Measurements from ENCODE around the gene ZWILCH.

ZWILCH gene

DNA sequence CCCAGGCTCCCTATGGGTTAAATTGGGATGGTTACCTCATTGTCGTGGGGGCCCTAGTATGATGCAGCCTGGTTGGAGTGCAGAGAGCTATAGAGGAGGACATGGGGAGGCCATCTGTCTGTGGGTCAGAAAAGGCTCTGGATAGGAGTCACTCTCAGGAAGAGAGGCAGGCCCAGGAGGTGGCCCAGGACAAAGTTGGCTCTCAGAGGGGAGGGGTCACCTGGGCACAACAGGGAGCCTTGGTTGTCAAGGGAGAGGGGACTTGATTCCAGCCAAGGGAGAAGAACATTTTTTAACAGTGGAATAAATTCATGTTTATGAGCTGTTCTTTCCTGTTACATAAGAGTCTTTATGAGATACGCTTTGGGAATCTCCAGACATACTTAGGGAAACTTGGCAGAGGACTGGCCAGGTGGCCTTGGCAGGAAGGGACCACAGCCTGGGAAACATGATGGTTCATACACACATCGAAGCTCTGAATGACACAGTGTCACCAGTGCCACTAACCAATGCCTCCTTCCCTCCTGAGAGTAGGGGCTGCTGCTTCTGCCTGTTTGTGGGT, 88.2 kb downstream of the ZWILCH start:
- DNase-seq: no peak
- in situ Hi-C loops (cut with HindIII; ENCODE audit: low pct_ligation_motif_present, low pct_unique_long_range_greater_than_20kb, low sequenced_read_pairs): no loop called here

DNA sequence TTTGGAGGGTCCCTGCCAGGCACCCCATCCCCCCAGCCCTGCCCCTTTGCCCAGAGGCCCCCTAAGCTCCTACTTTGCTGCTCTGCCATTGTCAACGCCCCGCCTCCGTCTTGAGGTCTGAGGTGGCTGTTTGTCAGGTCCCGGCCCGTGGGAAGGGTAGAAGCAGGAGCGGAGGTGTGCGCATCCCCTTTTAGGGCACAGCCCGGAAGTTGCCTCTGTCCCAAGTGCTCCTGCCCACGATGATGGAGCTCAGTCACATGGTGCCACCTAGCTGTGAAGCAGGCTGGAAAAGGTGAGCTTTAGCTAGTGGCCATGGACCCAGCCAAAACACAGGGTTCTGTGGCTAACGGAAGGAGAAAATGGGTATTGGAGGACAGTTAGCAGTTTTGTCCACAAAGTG, 89.2 kb downstream of the ZWILCH start:
- DNase-seq: no peak
- in situ Hi-C loops (cut with HindIII; ENCODE audit: low pct_ligation_motif_present, low pct_unique_long_range_greater_than_20kb, low sequenced_read_pairs): no loop called here

DNA sequence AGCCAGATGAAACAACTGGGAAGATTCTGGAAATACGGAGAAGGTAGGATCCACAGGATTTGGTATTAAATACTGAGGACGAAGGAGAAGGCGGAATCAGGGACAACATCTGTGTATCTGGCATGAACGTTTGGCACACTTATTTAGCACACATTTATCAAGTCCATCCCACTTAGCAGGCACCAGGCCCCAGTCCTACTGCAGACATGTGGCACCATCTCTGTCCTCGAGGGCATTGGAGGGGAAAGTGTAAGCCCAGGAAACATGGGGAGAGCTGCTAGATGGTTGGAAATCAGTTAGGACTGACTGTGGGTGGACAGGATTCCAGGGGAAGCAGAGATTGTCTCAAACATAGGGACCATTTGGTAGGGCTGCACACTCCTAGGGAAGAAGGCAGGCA, 89.7 kb downstream of the ZWILCH start:
- in situ Hi-C loops (cut with HindIII; ENCODE audit: low pct_ligation_motif_present, low pct_unique_long_range_greater_than_20kb, low sequenced_read_pairs): no loop called here
- DNase-seq: no peak

- in situ Hi-C loops (cut with HindIII; ENCODE audit: low pct_ligation_motif_present, low pct_unique_long_range_greater_than_20kb, low sequenced_read_pairs): no loop called here
- DNase-seq: no peak
These were observed 90.2 kb downstream of the ZWILCH start for GRCh38 chr15:66595332-66595731.

DNA sequence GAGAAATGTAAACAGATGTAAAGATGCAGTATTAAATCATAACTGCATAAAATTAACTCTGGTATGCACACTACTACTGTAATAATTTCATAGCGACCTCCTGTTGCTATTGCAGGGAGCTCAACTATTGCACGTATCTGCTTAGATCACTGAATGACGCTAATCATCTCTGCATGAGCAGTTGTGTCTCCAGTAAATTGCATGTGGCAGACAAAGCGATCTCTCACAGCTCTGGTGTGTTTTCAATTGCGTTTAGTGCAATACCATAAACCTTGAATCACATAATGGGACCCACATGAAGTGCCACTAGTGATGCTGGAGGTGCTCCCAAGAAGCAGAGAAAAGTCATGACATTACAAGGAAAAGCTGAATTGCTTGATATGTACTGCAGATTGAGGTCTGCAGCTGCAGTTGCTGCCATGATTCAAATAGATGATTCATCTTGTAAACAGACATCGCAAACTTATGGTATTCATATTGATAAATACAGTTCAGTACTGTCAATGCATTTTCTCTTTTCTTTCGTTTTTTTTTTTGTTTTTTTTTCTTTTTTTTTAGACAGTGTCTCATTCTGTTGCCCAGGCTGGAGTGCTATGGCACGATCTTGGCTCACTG, 90.9 kb downstream of the ZWILCH start:
- in situ Hi-C loops (cut with HindIII; ENCODE audit: low pct_ligation_motif_present, low pct_unique_long_range_greater_than_20kb, low sequenced_read_pairs): no loop called here
- DNase-seq: no peak

DNA sequence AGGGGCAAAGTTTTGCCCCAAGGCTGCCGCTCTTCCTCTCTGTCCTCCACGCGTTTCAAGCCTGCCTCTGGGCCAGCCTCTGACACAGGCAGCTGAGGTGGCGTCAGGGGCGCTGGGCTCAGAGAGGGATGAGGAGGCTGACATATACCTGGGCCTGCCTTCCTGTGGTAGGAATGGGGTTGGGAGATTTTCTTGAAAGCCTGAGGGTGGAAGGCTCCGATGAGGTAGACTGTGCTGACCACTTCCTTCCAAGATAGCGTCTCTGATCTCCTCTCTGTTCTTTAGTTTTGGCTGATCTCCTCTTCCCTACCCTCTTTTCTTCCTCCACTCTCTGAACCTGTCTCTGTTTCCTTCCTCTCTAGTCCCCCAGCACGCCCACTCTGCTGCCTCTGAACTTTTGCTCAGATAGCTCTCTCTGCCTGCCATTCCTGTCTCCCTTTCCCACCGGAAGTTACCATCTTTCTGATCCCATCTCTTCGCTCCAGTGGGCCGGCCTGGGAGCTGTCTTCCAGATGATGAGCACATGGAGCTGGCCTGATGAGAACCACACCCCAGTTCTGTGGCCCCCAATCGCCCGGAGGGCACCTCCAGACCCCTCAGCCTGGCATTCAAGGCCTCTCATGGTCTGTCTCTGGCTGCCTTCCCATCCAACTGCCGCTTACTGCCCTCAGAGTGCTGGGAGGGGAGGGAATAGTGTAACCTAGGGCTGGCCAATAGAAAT, 93.1 kb downstream of the ZWILCH start:
- no peak for DNase-seq
- in situ Hi-C loops (cut with HindIII; ENCODE audit: low pct_ligation_motif_present, low pct_unique_long_range_greater_than_20kb, low sequenced_read_pairs): no loop called here
